B cell (primary cell): ENCODE results near the gene PBX1. TPM values are rescaled to one million over a fixed set of nuclear protein-coding genes. Genes with fewer than 3 reads are reported as not detected.

ENCODE experiments used
- ATAC-seq: fragments of 200-7000 bp; cut with Tn5 transposase; one replicate; pipeline ENCODE4 v1.10.0; 2021; ENCODE audit warnings: low read depth, mild to moderate bottlenecking, moderate number of reproducible peaks, moderate library complexity
- CTCF ChIA-PET: fragments of 350-600 bp; sonication (Branson Sonifier 250); formaldehyde crosslinking; loops from one replicate; lab custom pipeline; 2021; ENCODE audit warnings: antibody characterized with exemption, inconsistent platforms; lab: Charles Lee
- POLR2A ChIA-PET: fragments of 350-600 bp; sonication (Branson Sonifier 250); formaldehyde crosslinking; loops from one replicate; lab custom pipeline; 2021; ENCODE audit warnings: antibody characterized with exemption; lab: Charles Lee
- DNase-seq: peaks from one replicate; pipeline ENCODE4 v3.0.0; 2013
- H2AFZ ChIP-seq: 2 replicates; pipeline ENCODE4 v1.6.1; 2012; ENCODE audit warnings: mild to moderate bottlenecking, low read depth, low read length; ENCODE audit not compliant: insufficient read depth, poor library complexity, severe bottlenecking
- H3K27ac ChIP-seq, 2 donors: 1 replicate in 1 of 2; 2 replicates in 1 of 2; pipeline ENCODE4 v1.5.1; 2012 to 2013; ENCODE audit warnings: low read length in 2 of 2, mild to moderate bottlenecking in 2 of 2, moderate library complexity in 1 of 2
- H3K27me3 ChIP-seq, 4 experiments: fragments of 200-600 bp in 1 of 4; sonication (generic) in 1 of 4; replicated peaks in 1 of 4; 1 replicate in 2 of 4; 2 replicates in 2 of 4; pipeline versions ENCODE4 v1.6.1 to v1.7.0; 2013 to 2016; ENCODE audit warnings: low read length in 3 of 4, mild to moderate bottlenecking in 2 of 4, mixed read lengths in 1 of 4, moderate library complexity in 1 of 4; ENCODE audit not compliant: insufficient read depth in 4 of 4, control insufficient read depth in 3 of 4; ENCODE audit errors: control extremely low read depth in 1 of 4
- H3K36me3 ChIP-seq, 2 experiments: replicated peaks in 1 of 2; 1 replicate in 1 of 2; 2 replicates in 1 of 2; pipeline versions ENCODE4 v1.6.1 to v1.7.1; 2013; ENCODE audit warnings: low read length in 1 of 2; ENCODE audit not compliant: insufficient read depth in 2 of 2, control insufficient read depth in 1 of 2; ENCODE audit errors: control extremely low read depth in 1 of 2, extremely low read depth in 1 of 2
- H3K4me1 ChIP-seq, 2 donors: fragments of 200-600 bp in 1 of 2; sonication (generic) in 1 of 2; 1 replicate in 1 of 2; 2 replicates in 1 of 2; pipeline versions ENCODE4 v1.5.1 to v1.6.1; 2013 to 2017; ENCODE audit warnings: low read length in 2 of 2; ENCODE audit not compliant: control insufficient read depth in 2 of 2, insufficient read depth in 2 of 2
- H3K4me2 ChIP-seq: replicated peaks from 2 replicates; pipeline ENCODE3; 2012; ENCODE audit warnings: mild to moderate bottlenecking, low read depth, low read length; ENCODE audit not compliant: poor library complexity, severe bottlenecking
- H3K4me3 ChIP-seq, 5 experiments: fragments of 200-600 bp in 1 of 5; sonication (generic) in 1 of 5; 1 replicate in 3 of 5; 2 replicates in 2 of 5; pipeline versions ENCODE4 v1.5.1 to v1.7.0; 2011 to 2016; ENCODE audit warnings: low read length in 4 of 5, mild to moderate bottlenecking in 4 of 5, low read depth in 2 of 5, control low read depth in 1 of 5, moderate library complexity in 1 of 5; ENCODE audit not compliant: insufficient read depth in 1 of 5; ENCODE audit errors: control extremely low read depth in 1 of 5, extremely low read depth in 1 of 5
- H3K79me2 ChIP-seq: fragments of 200-600 bp; sonication (generic); one replicate; pipeline ENCODE4 v1.6.0; 2016; ENCODE audit warnings: low read length; ENCODE audit not compliant: control insufficient read depth, insufficient read depth
- H3K9ac ChIP-seq: fragments of 200-600 bp; sonication (generic); 2 replicates; pipeline ENCODE4 v1.6.1; 2017; ENCODE audit warnings: mild to moderate bottlenecking, low read length, moderate library complexity
- H3K9me3 ChIP-seq, 3 donors: one replicate each; pipeline versions ENCODE4 v1.6.1 to v1.7.1; 2013; ENCODE audit warnings: low read length in 2 of 3; ENCODE audit not compliant: control insufficient read depth in 2 of 3, insufficient read depth in 1 of 3; ENCODE audit errors: control extremely low read depth in 1 of 3
- H4K20me1 ChIP-seq: 2 replicates; pipeline ENCODE4 v1.6.0; 2012; ENCODE audit warnings: mild to moderate bottlenecking, low read length; ENCODE audit not compliant: insufficient read depth, control insufficient read depth, poor library complexity, severe bottlenecking
- H3K27ac Mint-ChIP-seq: one replicate; pipeline ENCODE4 v1.8.0; 2021; ENCODE audit warnings: mixed read lengths
- H3K27me3 Mint-ChIP-seq: one replicate; pipeline ENCODE4 v1.8.0; 2021; ENCODE audit warnings: mixed read lengths
- H3K4me1 Mint-ChIP-seq: one replicate; pipeline ENCODE4 v1.8.0; 2021; ENCODE audit warnings: mixed read lengths
- H3K4me3 Mint-ChIP-seq: one replicate; pipeline ENCODE4 v1.8.0; 2021; ENCODE audit warnings: mixed read lengths
- H3K9me3 Mint-ChIP-seq: one replicate; pipeline ENCODE4 v1.8.0; 2022; ENCODE audit warnings: mixed read lengths; ENCODE audit not compliant: insufficient read depth
- EZH2 ChIP-seq: IDR thresholded peaks from 2 replicates; pipeline ENCODE4 v1.6.1; 2012; ENCODE audit warnings: borderline replicate concordance, low read depth, mild to moderate bottlenecking, moderate library complexity, low read length; ENCODE audit not compliant: insufficient read depth, poor library complexity, severe bottlenecking
- WGBS: methylation state at CpG from one replicate; pipeline ENCODE4 v1.1.5; 2013; ENCODE audit warnings: missing lambda C conversion rate; ENCODE audit not compliant: insufficient coverage; 5-methylcytosine and 5-hydroxymethylcytosine counted together
- intact Hi-C: fragments of 100-400 bp; cut with micrococcal nuclease; formaldehyde crosslinking; loops from one replicate; pipeline ENCODE4 v1.10.0; 2022
- polyA plus RNA-seq: library from polyadenylated mRNA; depleted of rRNA; stranded (reverse); fragments of >200 nt; gene quantifications from 2 replicates; pipeline ENCODE4 v1.2.3, GENCODE V29; 2012
- total RNA-seq, 2 donors: library from RNA; stranded (reverse); fragments of 120-200 nt in 1 of 2; gene quantifications; 1 replicate in 1 of 2; 2 replicates in 1 of 2; pipeline versions ENCODE4 v1.2.3 to v1.2.4, GENCODE V29; 2013 to 2022
- TF ChIP-seq, protein P1 (sequence below): fragments of 200-600 bp; IDR thresholded peaks from one replicate; pipeline ENCODE4 v1.8.0; 2022; ENCODE audit warnings: antibody characterized with exemption, mild to moderate bottlenecking

The PBX1 gene
- total and polyA plus RNA-seq, 2 donors (not counting 1 experiment from before 2014, with no cell fraction given), result 0.32 TPM; not detected in 1

DNA sequence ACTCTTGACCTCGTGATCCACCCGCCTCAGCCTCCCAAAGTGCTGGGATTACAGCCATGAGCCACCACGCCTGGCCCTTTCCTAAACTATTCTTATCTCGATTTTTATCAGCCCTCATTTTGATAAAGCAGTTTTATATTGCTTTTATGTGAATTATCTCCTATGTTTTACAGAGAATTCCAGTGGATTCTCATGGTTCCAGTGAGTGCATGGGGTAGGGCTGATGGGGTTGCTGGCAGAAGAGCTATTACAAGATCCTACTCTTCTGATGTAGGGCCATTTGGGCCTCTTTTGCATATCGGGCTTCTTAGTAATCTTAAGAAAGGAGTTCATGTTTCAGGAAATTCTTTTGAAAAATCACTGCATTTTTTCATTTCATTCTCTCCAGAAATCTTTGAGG lies 187.6 kb downstream of the PBX1 start:
- H3K27ac ChIP-seq, result no peak overlapping the region
- H3K27me3 ChIP-seq, result no peaks in the 10 kb centered on the region
- Mint-ChIP-seq H3K4me3 (no peak overlapping the region), H3K9me3 (no peaks in the 10 kb centered on the region), H3K27me3 (peaks cover under 1% of the 10 kb centered on the region), H3K27ac (no peak overlapping the region), H3K4me1 (no peaks in the 10 kb centered on the region)
- DNase-seq (no peak), ATAC-seq (no peak)
- H3K36me3 ChIP-seq, result no peaks in the 10 kb centered on the region
- H2AFZ ChIP-seq, result no peak overlapping the region
- no peak overlapping the region for H3K9ac ChIP-seq
- no peaks in the 10 kb centered on the region for H3K79me2 ChIP-seq
- POLR2A ChIA-PET, result no interaction called here
- TF ChIP-seq, protein P1, sequence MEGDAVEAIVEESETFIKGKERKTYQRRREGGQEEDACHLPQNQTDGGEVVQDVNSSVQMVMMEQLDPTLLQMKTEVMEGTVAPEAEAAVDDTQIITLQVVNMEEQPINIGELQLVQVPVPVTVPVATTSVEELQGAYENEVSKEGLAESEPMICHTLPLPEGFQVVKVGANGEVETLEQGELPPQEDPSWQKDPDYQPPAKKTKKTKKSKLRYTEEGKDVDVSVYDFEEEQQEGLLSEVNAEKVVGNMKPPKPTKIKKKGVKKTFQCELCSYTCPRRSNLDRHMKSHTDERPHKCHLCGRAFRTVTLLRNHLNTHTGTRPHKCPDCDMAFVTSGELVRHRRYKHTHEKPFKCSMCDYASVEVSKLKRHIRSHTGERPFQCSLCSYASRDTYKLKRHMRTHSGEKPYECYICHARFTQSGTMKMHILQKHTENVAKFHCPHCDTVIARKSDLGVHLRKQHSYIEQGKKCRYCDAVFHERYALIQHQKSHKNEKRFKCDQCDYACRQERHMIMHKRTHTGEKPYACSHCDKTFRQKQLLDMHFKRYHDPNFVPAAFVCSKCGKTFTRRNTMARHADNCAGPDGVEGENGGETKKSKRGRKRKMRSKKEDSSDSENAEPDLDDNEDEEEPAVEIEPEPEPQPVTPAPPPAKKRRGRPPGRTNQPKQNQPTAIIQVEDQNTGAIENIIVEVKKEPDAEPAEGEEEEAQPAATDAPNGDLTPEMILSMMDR, result no peak
- no peak for TF ChIP-seq EZH2
- no peak overlapping the region for H3K4me3 ChIP-seq
- no peak overlapping the region for H3K4me2 ChIP-seq
- 81% methylated on average over 2 of the region's 5 CpGs for WGBS
- H3K9me3 ChIP-seq, result no peaks in the 10 kb centered on the region
- CTCF ChIA-PET, result no interaction called here
- intact Hi-C loops, result no loop called here
- H3K4me1 ChIP-seq, result no peaks in the 10 kb centered on the region
- H4K20me1 ChIP-seq, result no peaks in the 10 kb centered on the region

DNA sequence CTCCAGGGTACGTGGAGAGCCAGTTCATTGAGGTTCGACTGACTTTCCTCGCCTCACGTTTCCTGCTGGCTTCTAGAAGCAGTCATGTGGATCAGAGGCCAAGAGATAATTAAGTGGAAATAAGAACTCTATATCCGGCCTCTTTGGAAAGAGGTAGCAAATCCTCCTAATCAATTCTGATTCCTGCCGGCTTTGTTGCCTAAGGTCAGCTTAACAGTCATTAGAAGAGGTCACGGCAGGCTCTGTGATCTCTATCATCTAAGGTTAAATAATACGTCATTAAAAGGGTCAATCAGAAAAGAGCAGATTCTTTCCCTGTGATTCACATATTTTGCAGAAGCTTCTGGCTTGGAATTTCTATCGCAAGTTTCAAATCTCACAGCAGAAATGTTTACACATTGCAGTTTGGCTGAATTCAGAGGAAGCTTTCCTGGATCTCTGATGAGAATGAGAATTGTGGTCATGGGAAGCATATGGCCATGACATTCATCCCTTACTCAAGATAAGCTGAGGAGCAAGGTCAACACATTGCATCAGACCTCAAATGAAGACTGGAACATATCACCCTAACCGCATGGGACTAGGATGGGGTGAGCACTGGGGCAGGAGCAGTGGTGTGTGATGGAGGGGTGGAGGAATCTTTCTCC lies 189.4 kb downstream of the PBX1 start:
- Histone ChIP-seq H3K4me1 (no peaks in the 10 kb centered on the region), H3K79me2 (no peaks in the 10 kb centered on the region), H2AFZ (no peak overlapping the region), H3K9ac (no peak overlapping the region), H3K9me3 (no peaks in the 10 kb centered on the region), H3K4me3 (no peak overlapping the region), H3K4me2 (no peak overlapping the region), H3K27ac (no peak overlapping the region), H3K27me3 (no peaks in the 10 kb centered on the region), H4K20me1 (no peaks in the 10 kb centered on the region), H3K36me3 (no peaks in the 10 kb centered on the region)
- Mint-ChIP-seq H3K4me3 (no peak overlapping the region), H3K4me1 (no peaks in the 10 kb centered on the region), H3K9me3 (no peaks in the 10 kb centered on the region), H3K27ac (no peak overlapping the region), H3K27me3 (peaks cover 5% of the 10 kb centered on the region)
- ChIA-PET CTCF (no interaction called here), POLR2A (no interaction called here)
- ATAC-seq, result no peak
- no peak for DNase-seq
- WGBS, result 93% methylated on average over 7 of the region's 10 CpGs
- intact Hi-C loops, result no loop called here
- TF ChIP-seq, protein P1, result no peak
- TF ChIP-seq EZH2, result no peak
